ENCODE measurements around the gene KANK3.
"Not testable (repeated sequence)": the region's sequence is repeated elsewhere in the genome, so short reads cannot be mapped to it uniquely, and the experiment has no call there.

KANK3 gene

DNA sequence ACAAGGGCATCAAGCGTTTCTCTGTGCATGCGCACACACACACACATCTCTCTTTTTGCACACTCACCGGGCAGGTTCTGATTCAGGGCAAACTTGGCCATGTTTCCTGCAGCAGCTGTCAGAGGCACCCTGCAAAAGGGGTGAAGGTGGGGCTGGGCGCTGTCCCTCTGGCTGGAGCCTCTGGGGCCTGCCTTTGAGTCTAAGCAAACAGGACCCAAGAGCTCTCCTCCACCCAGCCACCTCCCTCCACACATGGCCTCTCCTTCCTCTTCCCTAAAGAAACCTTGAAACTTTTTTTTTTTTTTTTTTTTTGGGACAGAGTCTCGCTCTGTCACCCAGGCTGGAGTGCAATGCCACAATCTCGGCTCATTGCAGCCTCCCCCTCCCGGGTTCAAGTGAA is 5.3 kb downstream of the KANK3 start:
- DNase-seq (ENCODE audit: low spot score): no peak

DNA sequence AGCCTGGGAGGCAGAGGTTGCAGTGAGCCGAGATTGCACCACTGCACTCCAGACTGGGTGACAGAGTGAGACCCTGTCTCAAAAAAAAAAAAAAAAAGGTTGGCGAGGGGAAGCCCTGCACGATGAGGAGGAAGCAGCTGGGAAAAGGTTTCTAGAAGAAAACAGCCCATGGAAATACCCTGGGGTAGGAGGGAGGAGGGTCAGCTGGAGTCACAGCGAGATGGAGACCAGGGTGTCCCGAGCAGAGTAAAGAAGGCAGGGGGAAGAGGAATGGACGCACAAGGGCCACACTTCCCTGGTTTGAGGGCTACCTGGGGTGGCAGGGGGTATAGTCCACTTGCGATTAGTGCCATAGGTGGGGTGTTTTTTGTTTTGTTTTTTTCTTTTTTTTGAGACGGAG is 6.4 kb downstream of the KANK3 start:
- DNase-seq (ENCODE audit: low spot score): no peak

DNA sequence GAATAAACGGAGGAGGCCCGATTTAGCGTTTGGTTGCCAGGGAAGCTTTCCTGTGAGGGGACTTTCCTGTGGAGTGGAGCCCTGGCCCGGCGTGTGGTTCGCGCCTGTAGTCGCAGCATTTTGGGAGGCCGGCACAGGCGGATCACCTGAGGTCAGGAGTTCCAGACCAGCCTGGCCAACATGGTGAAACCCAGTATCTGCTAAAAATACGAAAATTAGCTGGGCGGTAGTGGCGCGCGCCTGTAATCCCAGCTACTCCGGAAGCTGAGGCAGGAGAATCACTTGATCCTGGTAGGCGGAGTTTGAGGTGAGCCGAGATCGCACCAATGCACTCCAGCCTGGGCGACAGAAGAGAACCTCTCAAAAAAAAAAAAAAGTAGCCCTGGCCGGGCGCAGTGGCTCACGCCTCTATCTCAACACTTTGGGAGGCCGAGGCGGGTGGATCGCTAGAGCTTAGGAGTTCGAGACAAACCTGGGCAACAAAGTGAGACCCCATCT is 6.9 kb downstream of the KANK3 start:
- no peak for DNase-seq (ENCODE audit: low spot score)

DNA sequence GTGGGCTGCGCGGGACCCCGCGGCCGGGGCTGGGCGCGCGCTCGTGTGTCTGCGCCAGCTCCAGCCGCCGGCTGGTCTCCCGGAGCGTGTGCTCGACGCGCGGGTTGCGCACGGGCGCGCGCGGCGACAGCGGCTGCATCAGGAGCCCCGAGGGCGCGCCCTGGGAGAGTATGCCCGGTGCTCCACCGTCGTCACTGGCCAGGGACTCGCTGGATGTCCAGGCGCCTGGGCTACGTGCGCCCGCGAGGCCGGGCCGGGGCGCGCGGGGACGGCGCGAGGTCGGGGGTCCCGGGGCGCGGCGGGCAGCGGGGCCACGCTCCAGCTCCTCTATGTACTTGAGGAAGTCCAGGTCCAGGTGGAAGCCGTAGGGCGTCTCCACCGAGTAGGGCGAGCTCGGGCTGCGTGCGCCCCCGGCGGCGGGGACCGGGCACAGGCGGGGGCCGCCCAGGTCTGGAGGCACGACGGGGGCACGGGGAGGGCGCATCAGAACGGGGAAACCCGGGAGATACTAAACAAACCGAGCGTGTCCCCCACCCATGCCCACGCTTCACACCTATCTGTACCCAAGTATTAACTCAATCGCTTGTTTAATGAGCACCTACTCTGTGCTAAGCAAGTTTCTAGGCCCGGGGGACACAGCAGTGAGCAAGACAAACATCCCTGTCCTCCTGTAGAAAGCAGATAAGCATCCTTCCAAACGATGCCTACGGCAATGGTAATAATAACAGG is 7.6 kb downstream of the KANK3 start:
- DNase-seq (ENCODE audit: low spot score): no peak

DNA sequence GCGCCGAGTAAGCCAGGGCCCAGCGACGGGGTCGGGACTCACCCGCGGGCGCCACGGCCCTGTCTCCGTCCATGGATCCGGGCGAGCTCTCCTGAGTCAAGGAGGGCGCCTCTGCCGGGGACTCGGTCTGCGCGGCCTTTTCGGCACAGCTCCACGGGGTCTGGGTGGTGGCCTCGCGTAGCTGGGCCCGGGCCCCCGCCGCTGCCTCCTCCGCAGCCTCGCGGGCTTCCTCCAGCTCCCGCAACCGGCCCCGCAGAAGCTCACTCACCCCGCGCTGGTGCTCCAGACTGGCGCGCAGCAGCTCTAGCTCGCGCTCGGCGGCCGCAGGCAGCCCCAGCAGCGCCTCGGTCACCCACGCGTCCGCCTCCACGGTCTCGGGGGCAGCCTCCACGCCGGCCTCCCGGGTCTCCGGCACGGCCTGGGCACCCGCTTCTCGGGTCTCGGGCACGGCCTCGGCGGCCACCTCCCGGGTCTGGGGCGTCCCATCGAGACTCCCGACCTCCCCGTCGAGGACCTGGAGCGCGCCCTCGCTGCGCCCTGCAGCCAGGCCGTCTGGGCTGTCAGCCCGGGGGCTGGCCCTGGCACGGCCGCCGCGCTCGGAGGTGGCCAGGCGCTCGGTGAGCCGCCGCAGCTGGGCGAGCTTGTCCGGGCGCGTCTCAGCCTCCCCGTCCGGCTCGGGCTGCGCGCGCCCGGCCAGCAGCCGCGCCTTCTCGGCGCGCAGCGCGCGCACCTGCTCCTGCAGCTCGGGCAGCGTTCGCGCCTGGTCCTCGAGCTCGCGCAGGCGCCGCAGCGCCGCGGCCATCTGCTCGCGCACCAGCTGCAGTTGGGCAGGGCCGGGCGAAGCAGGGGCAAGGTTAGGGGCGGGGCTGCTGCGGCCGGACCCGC is 8.4 kb downstream of the KANK3 start:
- DNase-seq (ENCODE audit: low spot score): no peak

DNA sequence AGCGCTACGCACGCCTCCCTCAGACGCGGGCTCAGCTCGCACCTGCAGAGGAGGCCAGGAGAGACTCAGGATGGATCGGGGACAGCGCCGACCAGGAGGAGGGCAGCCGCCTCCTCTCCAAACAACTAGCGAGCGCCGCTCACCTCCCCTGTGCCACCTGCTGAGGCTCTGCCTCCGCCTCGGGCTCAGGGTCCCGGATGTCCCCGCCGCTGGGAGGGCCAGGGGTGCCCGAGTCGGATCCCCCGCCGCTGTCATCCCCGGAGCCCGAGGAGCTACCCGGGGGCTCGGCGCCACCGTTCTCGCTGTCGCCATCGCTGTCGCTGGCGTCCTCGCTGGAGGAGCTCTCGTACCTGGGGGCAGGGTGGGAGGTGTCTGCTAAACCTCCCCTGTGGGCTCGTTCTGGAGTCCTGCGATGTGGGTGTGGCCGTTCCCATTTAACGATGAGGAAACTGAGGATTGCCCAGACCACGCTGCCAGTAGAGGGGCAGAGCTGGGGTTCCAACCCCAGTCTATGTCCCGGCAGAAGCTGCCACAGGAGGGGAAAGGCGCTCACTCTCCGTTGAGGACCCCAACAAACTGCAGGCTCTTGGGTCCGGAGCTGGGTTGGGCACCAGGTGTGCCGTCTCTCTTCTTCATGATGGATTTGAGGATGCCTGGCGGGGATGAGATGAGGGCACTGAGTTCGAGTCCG is 9.2 kb downstream of the KANK3 start:
- no peak for DNase-seq (ENCODE audit: low spot score)

DNA sequence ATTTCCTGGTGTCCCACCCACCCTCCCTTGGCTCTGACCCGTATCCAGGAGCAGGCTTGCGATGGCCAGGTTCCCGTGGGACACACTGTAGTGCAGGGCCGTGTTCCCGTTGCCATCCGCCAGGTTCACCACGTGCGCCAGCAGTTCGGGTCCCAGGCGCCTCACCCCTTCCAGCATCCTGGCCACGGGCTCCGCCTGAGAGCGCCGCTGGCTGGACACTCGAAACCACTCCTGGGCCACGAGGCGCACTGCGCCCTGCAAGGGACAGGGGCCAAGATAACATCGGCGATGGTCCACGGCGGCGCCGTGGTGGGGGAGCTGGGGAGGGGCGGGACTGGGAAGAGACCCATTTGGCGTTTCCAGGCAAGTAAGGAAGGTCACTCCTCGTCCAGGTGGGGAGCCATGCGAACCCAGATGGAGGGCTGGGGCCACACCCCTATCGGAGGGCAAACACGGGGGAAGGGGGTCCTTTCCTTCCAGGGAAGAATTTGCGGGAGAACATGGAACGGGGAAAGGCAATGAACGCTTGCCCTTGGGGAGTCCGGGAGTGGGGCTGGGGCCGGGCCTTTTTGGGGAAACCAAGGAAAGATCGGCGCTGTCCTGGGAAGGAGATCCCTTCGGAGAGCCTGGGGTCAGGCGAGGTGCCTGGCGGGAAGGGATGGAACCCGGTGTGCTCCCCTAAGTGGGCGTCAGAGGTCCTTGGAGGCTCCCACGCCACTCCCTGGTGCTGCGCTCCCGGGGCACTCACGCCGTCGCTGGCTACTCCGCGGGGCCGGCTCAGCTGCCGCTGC is 9.9 kb downstream of the KANK3 start:
- DNase-seq (ENCODE audit: low spot score): no peak

DNA sequence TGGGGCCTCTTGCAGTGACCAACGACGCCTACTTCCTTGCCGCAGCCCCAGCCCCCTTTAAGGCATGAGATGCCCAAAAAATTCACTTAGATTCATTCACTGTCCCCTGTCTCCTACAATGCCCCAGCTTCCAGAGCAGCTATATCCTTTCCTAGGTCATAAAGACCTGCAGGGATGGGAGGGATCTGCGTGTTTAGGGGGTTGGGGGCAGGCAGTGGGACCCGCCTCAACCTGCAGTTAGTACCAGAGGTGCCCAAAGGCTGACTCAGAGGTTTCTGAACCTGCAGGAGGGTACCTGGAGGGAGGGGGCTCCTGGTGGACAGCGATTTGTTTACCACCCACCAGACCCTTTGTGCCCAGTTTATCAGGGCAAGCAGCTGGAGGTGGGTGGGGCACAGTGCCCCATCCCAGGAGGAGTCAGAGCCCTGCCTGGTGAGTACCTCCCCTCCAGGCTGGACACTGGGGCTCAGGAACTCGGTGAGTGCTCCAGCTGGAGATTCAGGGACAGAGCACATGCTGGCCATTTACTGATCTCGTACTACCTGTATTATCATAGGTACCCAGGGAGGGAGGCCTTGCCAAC is 11.7 kb downstream of the KANK3 start:
- no peak for DNase-seq (ENCODE audit: low spot score)

DNA sequence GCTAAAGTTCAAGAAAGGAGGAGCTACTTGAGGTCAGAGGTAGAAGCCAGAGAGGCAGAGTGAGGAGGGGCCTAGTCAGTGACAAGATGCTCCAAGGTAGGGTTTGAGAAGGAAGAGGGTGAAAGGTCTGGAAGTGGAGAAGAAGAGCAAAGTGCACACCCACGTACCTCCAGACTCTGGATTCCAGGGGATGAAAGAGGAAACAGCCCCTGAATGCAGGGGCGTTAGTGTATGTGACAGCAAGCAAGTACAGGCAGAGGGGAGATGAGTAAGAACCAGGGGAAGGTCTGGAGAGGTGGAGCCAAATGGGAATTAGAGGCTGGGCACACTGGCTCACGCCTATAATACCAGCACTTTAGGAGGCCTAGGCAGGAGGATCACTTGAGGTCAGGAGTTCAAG is 13.1 kb downstream of the KANK3 start:
- no peak for DNase-seq (ENCODE audit: low spot score)

DNA sequence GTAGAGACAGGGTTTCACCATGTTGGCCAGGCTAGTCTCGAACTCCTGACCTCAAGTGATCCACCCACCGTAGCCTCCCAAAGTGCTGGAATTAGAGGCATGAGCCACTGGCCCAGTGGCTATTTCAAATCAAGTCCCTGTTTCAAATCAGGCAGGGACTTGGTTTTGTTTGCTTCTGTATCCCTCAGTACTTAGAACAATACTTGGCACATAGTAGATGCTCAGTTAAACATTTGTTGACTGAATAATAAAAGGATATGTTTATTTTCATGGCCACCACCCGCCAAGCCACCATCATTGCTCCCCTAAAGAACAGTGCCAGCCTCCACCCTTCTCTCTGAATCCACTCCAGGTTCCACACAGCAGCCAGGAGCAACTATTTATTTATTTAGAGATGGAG is 17.6 kb downstream of the KANK3 start:
- DNase-seq (ENCODE audit: low spot score): no peak

DNA sequence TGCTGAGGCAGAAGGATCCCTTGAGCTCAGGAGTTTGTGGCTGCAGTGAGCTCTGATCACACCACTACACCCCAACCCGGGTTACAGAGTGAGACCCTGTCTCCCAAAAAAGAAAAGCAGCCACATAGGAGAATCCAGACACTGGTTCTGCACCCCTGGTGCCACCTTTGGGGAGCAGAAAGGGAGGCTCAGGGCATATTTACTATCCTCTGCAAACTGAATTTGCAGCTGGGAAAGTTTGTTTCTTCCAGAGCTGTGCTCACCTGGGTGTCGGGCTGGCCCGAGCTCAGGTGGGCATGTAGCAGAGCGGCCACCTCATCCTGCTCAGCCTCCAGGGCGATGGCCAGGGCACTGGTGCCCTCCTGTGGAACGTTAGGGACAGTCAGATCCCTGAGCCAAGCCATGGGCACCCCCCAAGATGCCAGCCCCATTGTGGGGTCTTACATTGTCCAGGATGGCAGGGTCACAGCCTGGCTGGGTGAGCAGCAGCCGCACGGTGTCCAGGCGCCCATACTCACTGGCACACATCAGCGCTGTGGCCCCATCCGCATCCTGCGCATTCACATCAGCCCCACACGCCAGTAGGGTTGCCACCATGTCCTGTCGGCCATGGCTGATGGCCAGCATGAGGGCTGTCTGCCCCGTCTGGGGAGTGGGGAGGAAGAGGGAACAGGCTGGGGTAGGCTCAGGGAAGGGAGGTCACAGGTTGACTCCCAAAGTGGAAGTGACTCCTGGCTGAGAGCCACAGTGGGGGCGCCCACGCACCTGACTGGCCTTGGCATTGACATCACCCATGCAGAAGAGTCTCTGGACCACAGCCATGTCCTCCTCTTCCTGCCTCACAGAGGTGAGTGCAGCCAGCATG is 18.6 kb downstream of the KANK3 start:
- DNase-seq (ENCODE audit: low spot score): no peak

DNA sequence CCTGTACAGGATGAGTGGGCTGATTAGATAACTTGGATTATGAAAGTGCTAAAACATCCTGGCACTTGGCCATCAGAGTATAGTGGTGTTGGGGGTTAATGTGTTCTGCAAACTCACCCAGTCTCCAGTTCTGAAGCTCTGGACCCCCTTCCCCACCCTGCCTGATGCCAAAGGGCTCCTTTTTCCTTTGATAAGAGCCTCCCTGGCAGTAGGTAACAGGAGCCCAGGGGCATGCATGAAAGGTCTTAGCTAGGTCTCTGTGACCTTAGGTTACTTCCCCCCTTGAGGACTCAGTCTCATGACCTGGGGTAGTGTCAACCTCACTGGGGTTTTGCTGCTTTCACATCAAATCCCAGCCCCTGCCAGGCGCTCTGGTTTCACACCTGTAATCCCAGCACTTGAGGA is 19.3 kb downstream of the KANK3 start:
- DNase-seq (ENCODE audit: low spot score): no peak

DNA sequence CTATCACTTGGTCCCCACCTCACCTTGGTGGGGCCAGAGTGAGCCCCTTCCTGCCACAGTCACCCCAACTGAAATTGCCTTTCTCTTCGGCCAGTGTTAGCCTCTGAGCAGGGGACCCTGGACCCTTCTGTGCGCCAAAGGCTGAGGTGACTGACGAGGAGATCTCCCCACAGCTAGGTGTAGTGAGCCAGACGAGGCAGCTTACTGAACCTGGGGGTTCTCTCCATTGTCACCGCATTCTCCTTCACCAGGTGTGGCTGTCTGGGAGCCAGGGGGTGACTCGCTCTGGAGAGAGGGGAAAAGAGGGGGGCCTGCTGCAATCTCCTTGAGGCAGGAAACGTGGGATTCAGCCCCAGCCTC is 20.4 kb downstream of the KANK3 start:
- DNase-seq (ENCODE audit: low spot score): no peak

DNA sequence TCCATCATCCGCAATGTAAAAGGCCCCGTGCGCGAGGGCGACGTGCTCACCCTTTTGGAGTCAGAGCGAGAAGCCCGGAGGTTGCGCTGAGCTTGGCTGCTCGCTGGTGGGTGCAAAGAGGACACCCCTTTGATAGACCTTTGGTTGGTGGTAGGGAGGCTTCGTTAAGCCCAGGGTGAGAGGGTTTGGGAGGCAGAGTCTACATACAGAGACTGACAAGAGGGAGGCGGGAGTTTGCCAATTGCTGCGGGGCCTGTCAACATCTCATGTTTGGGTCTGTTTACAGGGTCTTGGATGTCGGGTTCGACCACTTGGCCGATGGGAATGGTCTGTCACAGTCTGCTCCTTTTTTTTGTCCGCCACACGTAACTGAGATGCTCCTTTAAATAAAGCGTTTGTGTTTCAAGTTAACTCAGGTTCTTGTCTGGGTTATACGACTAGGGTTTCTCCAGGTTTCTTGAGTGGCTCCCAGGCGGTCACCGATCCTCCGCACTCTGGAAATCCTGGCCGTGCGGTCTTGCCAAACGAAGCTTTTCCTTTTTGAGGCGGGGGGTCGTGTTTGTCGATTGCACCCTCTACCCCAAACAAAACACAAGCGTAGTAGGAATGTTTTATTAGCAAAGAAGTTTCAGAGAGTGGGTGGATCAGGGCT is 20.9 kb downstream of the KANK3 start:
- no peak for DNase-seq (ENCODE audit: low spot score)

DNA sequence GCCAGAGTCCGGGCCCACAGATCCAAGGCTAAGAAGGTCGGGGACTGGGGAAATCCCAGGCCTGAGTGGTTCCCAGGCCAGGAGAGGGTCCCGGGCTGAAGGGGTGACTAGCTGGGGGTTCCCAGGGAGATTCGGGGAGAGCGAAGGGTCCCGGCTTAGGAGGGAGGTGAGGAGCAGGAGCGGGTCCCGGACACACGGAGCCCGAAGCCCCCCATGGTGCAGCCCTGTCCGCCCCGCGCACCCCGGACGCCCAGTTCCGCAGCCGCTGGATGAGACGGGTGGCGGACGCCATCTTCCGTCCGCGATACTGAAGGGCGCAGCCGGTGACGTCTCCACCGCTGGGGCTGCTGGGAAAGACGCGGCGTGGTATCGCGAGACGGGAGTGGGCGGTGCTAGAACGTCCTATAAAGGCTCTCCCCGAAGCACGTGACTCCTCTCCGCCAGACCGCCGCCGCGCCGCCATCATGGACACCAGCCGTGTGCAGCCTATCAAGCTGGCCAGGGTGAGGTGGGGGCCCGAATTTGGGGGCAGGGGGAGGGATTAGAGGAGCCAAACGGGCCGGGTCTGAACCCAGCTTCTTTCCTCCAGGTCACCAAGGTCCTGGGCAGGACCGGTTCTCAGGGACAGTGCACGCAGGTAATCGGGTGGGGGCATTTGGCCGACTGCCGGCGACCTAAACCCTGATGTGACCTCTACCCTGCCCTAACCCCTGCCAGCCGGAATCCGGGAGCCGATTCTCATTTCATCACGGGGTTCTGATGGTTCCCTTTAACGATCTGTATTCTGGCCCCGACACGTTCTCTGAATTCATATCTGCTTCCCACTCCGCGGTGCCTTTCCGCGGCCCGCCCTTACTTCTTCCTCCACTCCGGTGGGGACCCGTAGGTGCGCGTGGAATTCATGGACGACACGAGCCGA is 21.7 kb downstream of the KANK3 start, which contains the start of the genes NDUFA7 and RPS28:
Gene NDUFA7, minus strand, starts transcription at position 309 of the 919 bp plus-strand sequence. Its CDS starts 17 bp downstream, at position 292.
Gene RPS28, plus strand, starts transcription at position 430 of the 919 bp plus-strand sequence. Its CDS starts 35 bp downstream, at position 465.
- peak; percentile 97 for DNase-seq (ENCODE audit: low spot score)

DNA sequence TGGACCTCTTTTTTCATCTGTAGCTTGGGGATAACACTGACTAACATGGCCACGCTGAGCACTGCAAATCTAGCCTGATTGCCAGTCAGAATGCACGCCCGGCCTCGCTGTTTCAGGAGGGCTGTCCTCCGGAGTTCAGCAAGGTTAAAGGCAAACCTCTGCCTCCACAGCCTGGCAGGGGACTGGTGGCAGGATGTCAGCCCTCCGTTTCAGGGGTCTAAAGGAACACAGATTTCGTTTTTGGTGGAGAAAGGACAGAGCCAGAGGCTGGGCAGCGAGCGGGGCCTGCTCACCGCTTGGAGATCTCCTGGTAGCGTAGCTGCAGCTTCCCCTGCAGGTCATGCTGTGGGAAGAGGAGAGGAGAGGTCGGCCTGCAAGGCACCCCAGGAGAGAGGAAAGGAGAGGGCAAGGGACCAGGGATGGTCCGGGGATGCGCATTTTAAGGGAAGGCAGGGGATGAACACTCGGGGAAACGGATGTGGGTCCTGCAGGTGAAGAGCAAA is 22.4 kb downstream of the KANK3 start:
- peak; percentile 7 for DNase-seq (ENCODE audit: low spot score)

DNA sequence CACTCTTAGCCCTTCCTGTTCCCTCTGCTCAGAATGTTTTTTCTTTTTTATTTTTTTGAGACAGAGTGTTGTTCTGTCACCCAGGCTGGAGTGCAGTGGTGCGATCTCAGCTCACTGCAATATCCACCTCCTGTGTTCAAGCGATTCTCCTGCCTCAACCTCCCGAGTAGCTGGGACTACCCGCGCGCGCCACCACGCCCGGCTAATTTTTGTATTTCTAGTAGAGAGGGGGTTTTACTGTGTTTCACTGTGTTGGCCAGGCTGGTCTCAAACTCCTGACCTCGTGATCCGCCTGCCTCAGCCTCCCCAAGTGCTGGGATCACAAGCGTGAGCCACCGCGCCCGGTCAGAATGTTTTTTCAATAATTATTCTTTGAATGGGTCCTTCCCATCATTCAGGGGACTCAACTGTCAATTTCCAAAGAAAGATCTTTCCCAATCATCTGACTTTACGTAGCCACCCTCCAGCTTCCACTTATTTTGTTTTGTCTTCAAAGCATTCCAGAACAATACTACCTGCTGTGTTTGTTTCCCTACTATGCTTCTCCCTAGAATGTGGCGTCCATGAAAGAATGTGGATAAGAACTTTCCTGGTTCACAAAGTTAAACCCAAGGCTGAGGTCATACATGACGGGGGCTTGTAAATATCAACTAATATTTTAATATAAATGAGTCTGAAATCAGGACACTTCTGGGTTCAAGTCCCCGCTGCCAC is 23.1 kb downstream of the KANK3 start:
- DNase-seq (ENCODE audit: low spot score): no peak

DNA sequence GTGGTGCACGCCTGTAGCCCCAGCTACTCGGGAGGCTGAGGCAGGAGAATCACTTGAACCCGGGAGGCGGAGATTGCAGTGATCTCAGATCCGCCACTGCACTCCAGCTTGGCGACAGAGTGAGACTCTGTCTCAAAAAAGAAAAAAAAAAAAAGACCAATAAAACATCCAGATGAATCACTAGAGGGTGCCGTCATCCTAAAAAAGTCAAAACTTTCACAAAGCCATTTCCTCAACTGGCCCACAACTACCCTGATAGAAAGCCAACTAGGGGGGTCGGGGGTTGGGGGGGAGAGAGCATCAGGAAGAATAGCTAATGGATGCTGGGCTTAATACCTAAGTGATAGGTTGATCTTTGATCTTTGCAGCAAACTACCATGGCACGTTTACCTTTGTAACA is 24.2 kb downstream of the KANK3 start:
- not testable (repeated sequence) for DNase-seq (ENCODE audit: low spot score)

Data from CD4-positive, alpha-beta T cell treated with Interleukin-15 for 4 hours (primary cell).